GM10248 (cell line): ENCODE measurements around the gene JADE1.

Experiments
- CTCF ChIA-PET: fragments of 300-600 bp; sonication (Branson Sonifier 250); formaldehyde crosslinking; extraction: SDS; loops from one replicate; lab custom pipeline; 2021; ENCODE audit warnings: antibody characterized with exemption; lab: Yijun Ruan, JAX
- POLR2A ChIA-PET: fragments of 350-650 bp; sonication (Branson Sonifier 250); formaldehyde crosslinking; extraction: SDS; loops from one replicate; lab custom pipeline; 2020; ENCODE audit warnings: antibody characterized with exemption; lab: Yijun Ruan, JAX
- DNase-seq: peaks from one replicate; pipeline ENCODE4 v3.0.0; 2012; ENCODE audit errors: extremely low spot score
- TF ChIP-seq, protein P1 (sequence below): IDR thresholded peaks from 2 replicates; pipeline ENCODE4 v1.5.1; 2012; ENCODE audit warnings: mild to moderate bottlenecking, low read depth; ENCODE audit errors: extremely low read depth, missing control alignments, control extremely low read depth

JADE1 gene

DNA sequence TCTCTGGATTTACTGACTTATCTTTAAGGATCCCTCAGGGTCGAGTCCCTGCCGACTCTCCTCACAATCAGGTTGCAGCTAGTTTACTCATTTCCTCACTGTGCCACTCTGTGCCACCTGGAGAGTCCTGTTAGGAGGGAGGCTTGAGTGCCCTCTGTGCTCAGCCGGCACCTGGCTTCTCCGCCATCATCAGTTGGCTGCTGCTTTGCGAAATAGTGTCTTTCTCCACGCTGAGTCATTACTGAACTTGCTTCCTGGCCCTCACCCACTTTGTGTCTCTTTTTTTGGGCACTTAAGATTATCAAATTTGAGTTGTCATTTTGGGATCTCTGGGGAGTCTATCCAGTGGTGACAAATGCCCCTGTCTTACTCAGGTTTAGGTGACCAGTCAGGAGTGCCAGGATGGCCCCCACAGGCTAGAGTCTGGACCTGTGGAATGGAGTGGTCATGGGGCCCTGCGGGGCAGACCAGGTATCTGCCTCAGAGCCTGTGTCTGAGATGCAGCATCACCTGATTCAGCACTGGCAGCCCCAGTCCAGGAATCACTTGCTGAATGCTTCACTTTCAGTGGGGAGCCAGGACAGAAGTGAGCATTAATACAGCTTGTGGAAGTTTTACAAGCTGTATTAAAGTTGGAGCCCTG, 37.7 kb downstream of the JADE1 start:
- TF ChIP-seq, protein P1, sequence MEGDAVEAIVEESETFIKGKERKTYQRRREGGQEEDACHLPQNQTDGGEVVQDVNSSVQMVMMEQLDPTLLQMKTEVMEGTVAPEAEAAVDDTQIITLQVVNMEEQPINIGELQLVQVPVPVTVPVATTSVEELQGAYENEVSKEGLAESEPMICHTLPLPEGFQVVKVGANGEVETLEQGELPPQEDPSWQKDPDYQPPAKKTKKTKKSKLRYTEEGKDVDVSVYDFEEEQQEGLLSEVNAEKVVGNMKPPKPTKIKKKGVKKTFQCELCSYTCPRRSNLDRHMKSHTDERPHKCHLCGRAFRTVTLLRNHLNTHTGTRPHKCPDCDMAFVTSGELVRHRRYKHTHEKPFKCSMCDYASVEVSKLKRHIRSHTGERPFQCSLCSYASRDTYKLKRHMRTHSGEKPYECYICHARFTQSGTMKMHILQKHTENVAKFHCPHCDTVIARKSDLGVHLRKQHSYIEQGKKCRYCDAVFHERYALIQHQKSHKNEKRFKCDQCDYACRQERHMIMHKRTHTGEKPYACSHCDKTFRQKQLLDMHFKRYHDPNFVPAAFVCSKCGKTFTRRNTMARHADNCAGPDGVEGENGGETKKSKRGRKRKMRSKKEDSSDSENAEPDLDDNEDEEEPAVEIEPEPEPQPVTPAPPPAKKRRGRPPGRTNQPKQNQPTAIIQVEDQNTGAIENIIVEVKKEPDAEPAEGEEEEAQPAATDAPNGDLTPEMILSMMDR: no peak
- ChIA-PET POLR2A (interaction anchor here (0.6 kb wide), 1 partner anchor 10 kb away, joined by 3 read pairs; no protein-coding TSS in a partner anchor), CTCF (no interaction called here)
- DNase-seq: no peak

DNA sequence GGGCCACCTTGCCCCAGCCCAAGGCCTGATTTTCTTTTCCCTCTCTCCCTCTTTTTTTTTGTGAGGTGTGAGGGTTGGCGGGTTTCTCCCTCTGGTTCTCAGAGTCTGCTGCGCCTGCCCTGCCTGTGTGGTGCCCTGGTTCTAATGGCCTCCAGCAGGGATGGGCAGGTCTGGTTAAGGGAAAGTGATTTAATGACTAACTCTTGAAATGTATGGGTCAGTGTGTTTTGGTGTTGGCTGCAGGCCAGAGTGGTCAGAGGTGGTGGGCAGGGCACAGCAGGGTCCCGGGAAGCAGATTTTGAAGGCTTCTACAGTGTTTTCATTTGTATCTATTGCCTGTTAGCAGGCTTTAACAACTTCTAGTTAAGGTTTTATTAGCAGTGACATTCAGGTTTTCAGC, 39.0 kb downstream of the JADE1 start:
- TF ChIP-seq, protein P1: no peak
- CTCF ChIA-PET: no interaction called here
- POLR2A ChIA-PET: no interaction called here
- no peak for DNase-seq

DNA sequence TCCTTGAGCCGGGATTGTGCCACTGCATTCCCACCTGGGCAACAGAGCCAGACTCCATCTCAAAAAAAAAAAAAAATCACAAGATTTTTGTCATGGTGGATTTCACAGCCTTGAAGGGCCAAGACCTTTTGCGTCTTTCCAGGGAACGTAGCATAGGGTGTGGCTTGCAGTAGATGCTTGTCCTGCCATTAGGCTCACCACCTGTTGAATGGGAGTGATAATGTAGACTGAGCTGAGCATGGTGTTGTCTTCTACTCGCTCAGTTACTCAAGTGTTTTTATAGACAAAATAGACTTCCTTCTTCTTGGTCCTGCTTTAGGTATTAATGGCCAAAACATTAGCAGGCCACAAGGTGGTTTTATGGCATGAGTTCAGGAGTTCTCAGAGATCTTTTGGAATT, 40.8 kb downstream of the JADE1 start:
- POLR2A ChIA-PET: no interaction called here
- CTCF ChIA-PET: interaction anchor here (0.8 to 1.9 kb wide), 4 partner anchors 9 to 13 kb away, joined by 3 to 5 read pairs (median 3); no protein-coding TSS in a partner anchor
- no peak for DNase-seq
- TF ChIP-seq, protein P1: no peak

DNA sequence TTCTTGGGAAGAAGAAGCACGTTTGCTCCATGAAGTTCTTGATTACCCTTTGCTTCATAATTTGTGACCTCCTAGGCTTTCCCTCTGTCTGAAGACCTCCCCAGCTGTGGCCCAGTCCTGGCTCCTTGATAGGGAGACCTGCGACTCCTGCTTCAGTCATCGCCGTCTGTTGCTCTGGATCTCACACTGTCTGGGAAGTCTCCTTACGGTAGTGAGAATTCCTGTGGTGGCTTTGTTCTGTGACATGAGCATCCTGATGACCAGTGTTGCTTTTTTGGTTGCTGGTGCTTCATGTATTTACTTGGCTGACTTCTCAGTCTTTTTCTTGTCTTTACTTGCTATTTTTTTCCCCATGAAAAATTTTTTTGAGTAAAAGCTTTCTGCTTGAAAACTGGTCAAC, 44.2 kb downstream of the JADE1 start:
- ChIA-PET POLR2A (no interaction called here), CTCF (interaction anchor here (0.8 to 3.3 kb wide), 6 partner anchors 9 to 41 kb away, joined by 3 to 15 read pairs (median 3); no protein-coding TSS in a partner anchor)
- DNase-seq: no peak
- TF ChIP-seq, protein P1: no peak

DNA sequence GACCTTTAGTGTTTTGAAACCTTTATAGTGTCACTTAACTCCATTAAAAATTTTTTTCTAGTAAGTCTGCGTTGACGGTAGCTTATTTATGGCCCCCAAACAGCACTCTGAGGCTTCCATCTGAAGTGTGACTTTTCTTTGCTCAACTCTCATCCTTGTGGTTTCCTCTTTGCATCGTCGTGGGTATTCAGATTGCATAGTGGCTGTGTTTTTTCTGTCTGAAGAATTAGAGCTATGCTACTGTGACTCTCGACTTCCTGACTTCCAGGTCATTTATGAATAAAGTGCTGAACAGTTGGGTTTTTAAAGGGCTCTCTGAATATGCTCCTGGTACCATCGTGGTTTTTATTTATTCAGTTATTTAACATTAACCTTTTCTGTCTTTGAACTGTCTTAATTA, 44.9 kb downstream of the JADE1 start:
- ChIA-PET CTCF (interaction anchor here (0.8 to 3.3 kb wide), 6 partner anchors 9 to 42 kb away, joined by 3 to 15 read pairs (median 4); no protein-coding TSS in a partner anchor), POLR2A (no interaction called here)
- peak; percentile 35 for DNase-seq

DNA sequence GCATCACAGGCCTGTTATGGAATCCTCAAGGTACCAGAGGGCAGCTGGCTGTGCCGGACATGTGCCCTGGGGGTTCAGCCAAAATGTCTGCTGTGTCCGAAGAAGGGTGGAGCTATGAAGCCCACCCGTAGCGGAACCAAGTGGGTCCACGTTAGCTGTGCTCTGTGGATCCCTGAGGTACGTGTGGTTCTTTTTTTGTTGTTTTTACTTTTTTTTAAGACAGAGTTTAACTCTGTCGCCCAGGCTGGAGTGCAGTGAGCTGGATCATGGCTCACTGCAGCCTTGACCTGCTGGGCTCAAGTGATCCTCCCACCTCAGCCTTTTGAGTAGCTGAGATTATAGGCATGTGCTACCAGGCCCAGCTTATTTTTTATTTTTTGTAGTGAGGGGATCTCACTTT, 46.1 kb downstream of the JADE1 start:
- no peak for DNase-seq
- POLR2A ChIA-PET: no interaction called here
- TF ChIP-seq, protein P1: no peak
- CTCF ChIA-PET: interaction anchor here (0.9 to 3.3 kb wide), 9 partner anchors 8 to 401 kb away, joined by 3 to 15 read pairs (median 4); no protein-coding TSS in a partner anchor

More for the DNA sequence above, 44.9 kb downstream of the JADE1 start:
- TF ChIP-seq, protein P1: no peak
